ENCODE measurements around the gene SGCD.

The SGCD gene

GRCh38 chr5:156515121-156515520, 188.2 kb downstream of the SGCD start:
- no peak overlapping the region for H3K4me3 ChIP-seq (ENCODE audit: low read length)
- no peak for TF ChIP-seq CTCF (IDR thresholded peaks at IDR 0.05; ENCODE audit: insufficient read depth, low read depth, low read length, missing control alignments)
- no peak for DNase-seq (ENCODE audit: low read depth)

- no peak overlapping the region for H3K4me3 ChIP-seq (ENCODE audit: low read length)
- no peak for DNase-seq (ENCODE audit: low read depth)
- no peak for TF ChIP-seq CTCF (IDR thresholded peaks at IDR 0.05; ENCODE audit: insufficient read depth, low read depth, low read length, missing control alignments)
These were observed 188.9 kb downstream of the SGCD start for GRCh38 chr5:156515803-156516360.

- no peak for TF ChIP-seq CTCF (IDR thresholded peaks at IDR 0.05; ENCODE audit: insufficient read depth, low read depth, low read length, missing control alignments)
- no peak for DNase-seq (ENCODE audit: low read depth)
- H3K4me3 ChIP-seq (ENCODE audit: low read length) = no peak overlapping the region
These were observed 195.9 kb downstream of the SGCD start for GRCh38 chr5:156522651-156523529.

- no peak for DNase-seq (ENCODE audit: low read depth)
- TF ChIP-seq CTCF (IDR thresholded peaks at IDR 0.05; ENCODE audit: insufficient read depth, low read depth, low read length, missing control alignments) = no peak
- no peak overlapping the region for H3K4me3 ChIP-seq (ENCODE audit: low read length)
These were observed 196.6 kb downstream of the SGCD start for GRCh38 chr5:156523607-156524006.

GRCh38 chr5:156526081-156526925, 199.3 kb downstream of the SGCD start:
- DNase-seq (ENCODE audit: low read depth) = no peak
- no peak for TF ChIP-seq CTCF (IDR thresholded peaks at IDR 0.05; ENCODE audit: insufficient read depth, low read depth, low read length, missing control alignments)
- no peak overlapping the region for H3K4me3 ChIP-seq (ENCODE audit: low read length)

- no peak for TF ChIP-seq CTCF (IDR thresholded peaks at IDR 0.05; ENCODE audit: insufficient read depth, low read depth, low read length, missing control alignments)
- no peak overlapping the region for H3K4me3 ChIP-seq (ENCODE audit: low read length)
- no peak for DNase-seq (ENCODE audit: low read depth)
These were observed 200.6 kb downstream of the SGCD start for GRCh38 chr5:156527611-156528010.

Data from epithelial cell of esophagus (primary cell).